ENCODE data around the gene MLKL.
"Not testable (repeated sequence)": the region's sequence is repeated elsewhere in the genome, so short reads cannot be mapped to it uniquely, and the experiment has no call there.

Gene MLKL

DNA sequence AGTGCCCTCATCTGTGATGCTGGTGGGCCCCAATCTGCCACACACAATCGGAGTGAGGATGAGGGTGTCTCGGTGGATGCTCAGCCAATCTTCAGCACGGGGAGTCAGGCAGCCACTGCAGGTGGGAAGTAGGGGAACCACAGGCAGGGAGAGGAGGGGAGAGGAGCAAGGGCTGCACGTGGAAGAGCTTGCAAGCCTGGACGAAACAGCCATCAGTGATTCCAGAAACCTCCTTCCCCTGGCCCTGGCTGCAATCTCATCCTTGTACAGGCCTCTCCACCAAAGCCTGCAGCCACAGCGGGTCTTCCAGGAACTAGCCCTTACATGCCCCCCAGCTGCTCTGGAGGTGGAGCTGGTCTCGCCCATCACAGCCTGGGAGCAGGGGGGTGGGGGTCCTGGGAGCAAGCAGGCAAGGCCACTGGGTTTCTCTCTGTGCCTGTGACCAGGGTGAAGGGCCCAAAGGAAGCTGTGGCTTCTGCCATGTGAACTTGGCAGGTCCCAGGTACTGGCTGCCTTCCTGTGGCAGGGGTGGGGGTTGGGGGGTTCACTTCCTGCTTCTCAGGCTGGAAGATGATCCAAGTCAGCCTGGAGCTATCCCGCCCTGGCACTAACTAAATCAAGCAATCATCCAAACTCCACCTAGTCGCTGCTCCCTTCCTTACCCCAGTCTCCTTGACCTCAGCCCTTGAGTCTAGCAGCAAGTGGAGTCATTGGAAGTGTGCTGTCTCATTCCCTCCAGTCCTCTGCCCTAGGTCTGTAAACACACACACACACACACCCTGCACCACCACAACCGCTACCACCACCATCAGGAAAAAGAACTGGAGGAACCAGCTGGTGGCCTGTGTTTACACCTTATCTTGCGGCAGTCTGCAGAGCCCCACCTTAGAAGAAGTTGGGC is 29.4 kb upstream of the MLKL start:
- Histone ChIP-seq H3K36me3 (ENCODE audit: control insufficient read depth, insufficient read depth, low read length, severe bottlenecking) (no peaks in the 10 kb centered on the region), H3K4me1 (ENCODE audit: control insufficient read depth, insufficient read depth, low read length) (no peaks in the 10 kb centered on the region), H3K9ac (ENCODE audit: low read length) (no peak overlapping the region), H3K27me3 (replicated peaks; ENCODE audit: control insufficient read depth, insufficient read depth, low read length) (peaks cover 14% of the 10 kb centered on the region), H3K4me3 (ENCODE audit: low read length) (no peak overlapping the region), H3K9me3 (ENCODE audit: control insufficient read depth, low read length) (peaks cover 9% of the 10 kb centered on the region)
- DNase-seq (ENCODE audit: low read depth), result no peak

GRCh38 chr16:74727903-74728302 is 27.2 kb upstream of the MLKL start:
- Histone ChIP-seq H3K36me3 (ENCODE audit: control insufficient read depth, insufficient read depth, low read length, severe bottlenecking) (no peaks in the 10 kb centered on the region), H3K9ac (ENCODE audit: low read length) (no peak overlapping the region), H3K9me3 (ENCODE audit: control insufficient read depth, low read length) (peaks cover 9% of the 10 kb centered on the region), H3K27me3 (replicated peaks; ENCODE audit: control insufficient read depth, insufficient read depth, low read length) (peaks cover 4% of the 10 kb centered on the region), H3K4me3 (ENCODE audit: low read length) (no peak overlapping the region), H3K4me1 (ENCODE audit: control insufficient read depth, insufficient read depth, low read length) (no peaks in the 10 kb centered on the region)
- DNase-seq (ENCODE audit: low read depth), result no peak

- Histone ChIP-seq H3K9me3 (ENCODE audit: control insufficient read depth, low read length) (peaks cover 9% of the 10 kb centered on the region), H3K9ac (ENCODE audit: low read length) (no peak overlapping the region), H3K4me1 (ENCODE audit: control insufficient read depth, insufficient read depth, low read length) (no peaks in the 10 kb centered on the region), H3K27me3 (replicated peaks; ENCODE audit: control insufficient read depth, insufficient read depth, low read length) (peaks cover 1% of the 10 kb centered on the region), H3K36me3 (ENCODE audit: control insufficient read depth, insufficient read depth, low read length, severe bottlenecking) (no peaks in the 10 kb centered on the region), H3K4me3 (ENCODE audit: low read length) (no peak overlapping the region)
- DNase-seq (ENCODE audit: low read depth), result no peak
Measured at GRCh38 chr16:74726716-74727115, 26.1 kb upstream of the MLKL start.

GRCh38 chr16:74725651-74726455 is 25.2 kb upstream of the MLKL start:
- no peak overlapping the region for H3K9ac ChIP-seq (ENCODE audit: low read length)

GRCh38 chr16:74724820-74725549 is 24.3 kb upstream of the MLKL start:
- Histone ChIP-seq H3K4me3 (ENCODE audit: low read length) (no peak overlapping the region), H3K9ac (ENCODE audit: low read length) (no peak overlapping the region), H3K27me3 (replicated peaks; ENCODE audit: control insufficient read depth, insufficient read depth, low read length) (peaks cover 13% of the 10 kb centered on the region), H3K36me3 (ENCODE audit: control insufficient read depth, insufficient read depth, low read length, severe bottlenecking) (no peaks in the 10 kb centered on the region), H3K9me3 (ENCODE audit: control insufficient read depth, low read length) (peaks cover 9% of the 10 kb centered on the region), H3K4me1 (ENCODE audit: control insufficient read depth, insufficient read depth, low read length) (no peaks in the 10 kb centered on the region)
- DNase-seq (ENCODE audit: low read depth), result peak; percentile 85

More at GRCh38 chr16:74725651-74726455, 25.2 kb upstream of the MLKL start:
- H3K36me3 ChIP-seq (ENCODE audit: control insufficient read depth, insufficient read depth, low read length, severe bottlenecking), result no peaks in the 10 kb centered on the region
- no peak overlapping the region for H3K4me3 ChIP-seq (ENCODE audit: low read length)
- peaks cover 9% of the 10 kb centered on the region for H3K27me3 ChIP-seq (replicated peaks; ENCODE audit: control insufficient read depth, insufficient read depth, low read length)
- peaks cover 9% of the 10 kb centered on the region for H3K9me3 ChIP-seq (ENCODE audit: control insufficient read depth, low read length)
- no peaks in the 10 kb centered on the region for H3K4me1 ChIP-seq (ENCODE audit: control insufficient read depth, insufficient read depth, low read length)
- DNase-seq (ENCODE audit: low read depth), result no peak

GRCh38 chr16:74723256-74723655 is 22.6 kb upstream of the MLKL start:
- Histone ChIP-seq H3K9me3 (ENCODE audit: control insufficient read depth, low read length) (peaks cover 9% of the 10 kb centered on the region), H3K9ac (ENCODE audit: low read length) (no peak overlapping the region), H3K36me3 (ENCODE audit: control insufficient read depth, insufficient read depth, low read length, severe bottlenecking) (no peaks in the 10 kb centered on the region), H3K4me3 (ENCODE audit: low read length) (no peak overlapping the region), H3K27me3 (replicated peaks; ENCODE audit: control insufficient read depth, insufficient read depth, low read length) (peaks cover 18% of the 10 kb centered on the region), H3K4me1 (ENCODE audit: control insufficient read depth, insufficient read depth, low read length) (no peaks in the 10 kb centered on the region)
- DNase-seq (ENCODE audit: low read depth), result no peak

DNA sequence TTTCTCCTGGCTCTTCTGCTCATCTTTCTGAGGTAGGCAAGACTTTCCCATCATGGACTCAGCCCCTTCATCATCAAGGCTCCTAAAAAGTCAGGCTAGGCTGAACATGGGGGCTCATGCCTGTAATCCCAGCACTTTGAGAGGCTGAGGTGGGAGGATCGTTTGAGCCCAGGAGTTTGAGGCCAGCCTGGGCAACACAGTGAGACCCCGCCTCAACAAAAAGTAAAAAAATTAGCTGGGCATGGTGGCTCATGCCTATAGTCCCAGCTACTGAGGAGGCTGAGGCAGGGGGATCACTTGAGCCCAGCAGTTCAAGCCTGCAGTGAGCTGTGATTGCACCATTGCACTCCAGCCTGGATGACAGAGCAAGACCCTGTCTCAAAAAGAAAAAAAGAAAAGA is 21.5 kb upstream of the MLKL start:
- not testable (repeated sequence) for H3K9ac ChIP-seq (ENCODE audit: low read length); H3K4me3 ChIP-seq (ENCODE audit: low read length); H3K4me1 ChIP-seq (ENCODE audit: control insufficient read depth, insufficient read depth, low read length); H3K9me3 ChIP-seq (ENCODE audit: control insufficient read depth, low read length); DNase-seq (ENCODE audit: low read depth); H3K36me3 ChIP-seq (ENCODE audit: control insufficient read depth, insufficient read depth, low read length, severe bottlenecking)
- peaks cover 29% of the 10 kb centered on the region for H3K27me3 ChIP-seq (replicated peaks; ENCODE audit: control insufficient read depth, insufficient read depth, low read length)

DNA sequence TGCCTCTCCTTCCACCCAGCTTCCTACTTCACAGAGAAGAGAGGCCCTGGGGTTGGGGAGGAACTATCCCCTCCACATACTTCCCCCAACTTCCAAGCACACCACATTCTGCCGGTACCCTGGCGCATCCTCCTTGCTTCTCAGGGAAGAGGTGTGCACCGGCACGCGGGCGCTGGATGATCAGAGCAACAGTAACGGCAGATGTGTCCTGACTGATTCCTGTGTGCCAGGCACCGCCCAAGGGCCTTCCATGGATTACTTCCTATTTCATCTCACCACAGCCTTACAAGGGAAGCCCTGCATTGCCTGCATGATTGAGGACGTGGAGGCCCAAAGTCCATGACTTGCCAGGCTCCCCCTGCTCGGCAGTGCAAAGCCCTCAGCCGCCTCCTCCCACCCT is 21.1 kb upstream of the MLKL start:
- Histone ChIP-seq H3K9ac (ENCODE audit: low read length) (no peak overlapping the region), H3K36me3 (ENCODE audit: control insufficient read depth, insufficient read depth, low read length, severe bottlenecking) (no peaks in the 10 kb centered on the region), H3K4me1 (ENCODE audit: control insufficient read depth, insufficient read depth, low read length) (no peaks in the 10 kb centered on the region), H3K27me3 (replicated peaks; ENCODE audit: control insufficient read depth, insufficient read depth, low read length) (peaks cover 33% of the 10 kb centered on the region), H3K9me3 (ENCODE audit: control insufficient read depth, low read length) (peaks cover 2% of the 10 kb centered on the region), H3K4me3 (ENCODE audit: low read length) (no peak overlapping the region)
- no peak for DNase-seq (ENCODE audit: low read depth)

DNA sequence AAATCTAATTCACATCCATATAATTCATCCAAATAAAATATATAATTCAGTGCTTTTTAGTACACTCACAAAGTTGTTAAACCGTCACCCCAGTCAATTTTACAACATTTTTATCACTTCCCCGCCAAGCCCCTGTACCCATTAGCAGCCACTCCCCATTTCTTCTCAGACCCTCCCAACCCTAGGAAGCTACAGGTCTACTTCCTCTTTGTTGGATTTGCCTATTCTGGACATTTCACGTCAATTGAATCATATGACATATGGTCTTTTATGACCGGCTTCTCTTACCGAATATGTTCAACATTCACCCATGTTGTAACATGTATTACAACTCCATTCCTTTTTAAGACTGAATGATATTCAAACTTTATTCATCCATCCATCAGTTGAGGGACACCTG is 19.9 kb upstream of the MLKL start:
- no peak overlapping the region for H3K4me3 ChIP-seq (ENCODE audit: low read length)
- H3K9ac ChIP-seq (ENCODE audit: low read length), result no peak overlapping the region
- H3K4me1 ChIP-seq (ENCODE audit: control insufficient read depth, insufficient read depth, low read length), result no peaks in the 10 kb centered on the region
- H3K27me3 ChIP-seq (replicated peaks; ENCODE audit: control insufficient read depth, insufficient read depth, low read length), result peaks cover 34% of the 10 kb centered on the region
- H3K36me3 ChIP-seq (ENCODE audit: control insufficient read depth, insufficient read depth, low read length, severe bottlenecking), result no peaks in the 10 kb centered on the region
- no peaks in the 10 kb centered on the region for H3K9me3 ChIP-seq (ENCODE audit: control insufficient read depth, low read length)
- no peak for DNase-seq (ENCODE audit: low read depth)

- DNase-seq (ENCODE audit: low read depth), result no peak
- H3K36me3 ChIP-seq (ENCODE audit: control insufficient read depth, insufficient read depth, low read length, severe bottlenecking), result no peaks in the 10 kb centered on the region
- H3K27me3 ChIP-seq (replicated peaks; ENCODE audit: control insufficient read depth, insufficient read depth, low read length), result peaks cover 39% of the 10 kb centered on the region
- no peaks in the 10 kb centered on the region for H3K9me3 ChIP-seq (ENCODE audit: control insufficient read depth, low read length)
- no peak overlapping the region for H3K9ac ChIP-seq (ENCODE audit: low read length)
- H3K4me1 ChIP-seq (ENCODE audit: control insufficient read depth, insufficient read depth, low read length), result no peaks in the 10 kb centered on the region
- no peak overlapping the region for H3K4me3 ChIP-seq (ENCODE audit: low read length)
Measured at GRCh38 chr16:74718741-74719610, 18.3 kb upstream of the MLKL start.
